GM19328 (cell line): ENCODE data around the gene CADM1.

Experiments
- ATAC-seq: cut with Tn5 transposase; IDR thresholded peaks from one replicate; pipeline ENCODE4 v1.9.1; 2021; ENCODE audit warnings: mild to moderate bottlenecking, moderate library complexity; ENCODE audit not compliant: unreplicated experiment

The CADM1 gene

GRCh38 chr11:115290893-115291292 is 213.3 kb downstream of the CADM1 start:
- no peak for ATAC-seq

DNA sequence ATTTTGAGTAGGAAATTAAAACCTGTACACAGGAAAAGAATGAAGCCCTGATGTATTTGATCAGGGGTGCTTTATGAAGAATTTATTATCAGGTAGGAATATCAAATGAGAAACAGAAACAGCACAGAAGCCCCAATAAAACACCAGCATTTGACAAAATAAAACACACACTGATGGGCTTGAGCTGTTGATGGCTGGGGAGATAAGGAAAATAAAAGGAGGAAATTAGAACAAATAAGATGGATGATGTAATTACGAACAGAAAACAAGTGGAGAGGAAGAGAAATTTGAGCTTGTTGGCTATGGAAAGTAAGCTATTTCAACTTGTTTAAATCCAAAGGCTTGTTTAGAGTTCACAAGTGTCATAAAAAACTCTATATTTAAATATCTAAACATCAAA is 213.7 kb downstream of the CADM1 start:
- ATAC-seq = no peak

- no peak for ATAC-seq
These were observed 216.9 kb downstream of the CADM1 start for GRCh38 chr11:115287266-115287665.

GRCh38 chr11:115286614-115287013 is 217.6 kb downstream of the CADM1 start:
- no peak for ATAC-seq

- no peak for ATAC-seq
These were observed 219.4 kb downstream of the CADM1 start for GRCh38 chr11:115284773-115285172.

DNA sequence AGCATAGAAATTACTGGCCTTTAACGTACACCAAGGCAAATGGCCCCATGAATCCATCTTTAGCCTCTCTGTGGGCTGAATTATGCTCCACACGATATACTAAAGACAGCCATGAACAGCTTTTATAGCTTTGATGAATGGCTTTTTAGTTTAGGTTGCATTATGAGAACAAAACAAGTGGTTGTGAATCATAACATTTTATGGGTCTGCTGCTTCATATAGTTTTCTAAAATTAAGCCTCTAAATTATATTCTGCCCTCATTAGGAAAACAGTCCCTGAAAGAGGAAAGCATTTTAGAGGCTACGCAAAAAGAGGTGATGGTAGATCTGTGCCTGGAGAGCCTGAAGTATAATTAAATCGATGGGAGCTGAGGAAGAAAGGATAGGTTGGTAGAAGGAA is 221.3 kb downstream of the CADM1 start:
- ATAC-seq = no peak

DNA sequence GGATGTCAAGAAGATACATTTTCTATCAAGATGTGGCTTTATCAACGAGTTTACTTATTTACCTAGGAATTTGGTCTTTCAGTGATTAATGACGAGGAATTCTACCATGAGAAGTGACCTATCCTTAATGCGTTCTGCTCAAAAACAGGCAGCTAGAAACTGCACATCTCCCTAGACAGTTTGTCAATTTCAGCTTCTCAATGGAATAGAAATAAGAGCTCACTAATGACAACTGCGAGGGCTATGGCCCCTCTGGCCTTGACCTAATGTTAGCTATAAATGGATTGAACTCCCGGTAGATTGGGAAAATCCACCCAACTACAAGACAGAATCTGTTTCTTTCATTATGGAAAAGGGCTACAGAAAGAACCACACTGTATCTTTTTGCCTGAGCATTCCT is 223.4 kb downstream of the CADM1 start:
- ATAC-seq = no peak

GRCh38 chr11:115279813-115280761 is 224.1 kb downstream of the CADM1 start:
- no peak for ATAC-seq

GRCh38 chr11:115276799-115277198 is 227.4 kb downstream of the CADM1 start:
- no peak for ATAC-seq

GRCh38 chr11:115276191-115276590 is 228.0 kb downstream of the CADM1 start:
- no peak for ATAC-seq

DNA sequence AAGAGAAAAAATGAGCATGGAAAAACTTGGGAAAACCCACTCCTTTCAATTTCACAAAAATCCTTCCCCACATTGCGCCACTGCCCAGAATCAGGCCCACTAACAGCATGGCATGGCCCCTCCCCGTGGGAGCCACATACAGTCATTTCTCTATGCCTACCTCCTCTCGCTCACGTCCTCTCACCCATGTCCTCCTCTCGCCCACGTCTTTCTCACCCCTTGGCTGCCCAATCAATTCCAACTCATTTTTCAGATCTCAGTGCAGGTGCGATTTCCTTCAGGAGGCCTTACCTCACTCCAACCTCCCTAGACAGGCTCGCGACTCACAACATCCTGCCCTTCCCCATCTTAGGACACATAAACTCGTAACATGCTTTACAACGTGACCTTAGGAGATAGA is 229.2 kb downstream of the CADM1 start:
- ATAC-seq = no peak

- no peak for ATAC-seq
These were observed 231.3 kb downstream of the CADM1 start for GRCh38 chr11:115272925-115273324.

- ATAC-seq = no peak
These were observed 232.6 kb downstream of the CADM1 start for GRCh38 chr11:115271643-115272042.

- no peak for ATAC-seq
These were observed 234.8 kb downstream of the CADM1 start for GRCh38 chr11:115269191-115269950.

DNA sequence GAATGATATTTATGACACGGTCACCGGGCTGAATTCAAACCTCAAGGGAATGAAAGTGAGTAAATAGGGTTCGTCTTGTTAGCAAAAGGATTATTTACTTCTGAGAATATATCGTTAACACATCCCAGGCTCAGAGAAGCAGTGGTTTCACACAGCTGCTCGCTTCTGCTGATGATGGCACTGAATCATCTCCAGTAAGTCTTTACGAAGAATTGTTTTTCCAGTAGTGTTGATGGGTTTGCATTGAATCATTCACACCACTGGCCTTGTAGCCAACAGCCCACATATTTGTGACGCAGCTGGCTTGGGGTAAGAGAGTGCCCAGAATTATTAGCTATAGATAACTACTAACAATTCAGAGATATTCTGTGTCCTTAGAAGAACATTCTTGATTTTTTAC is 236.3 kb downstream of the CADM1 start:
- no peak for ATAC-seq

DNA sequence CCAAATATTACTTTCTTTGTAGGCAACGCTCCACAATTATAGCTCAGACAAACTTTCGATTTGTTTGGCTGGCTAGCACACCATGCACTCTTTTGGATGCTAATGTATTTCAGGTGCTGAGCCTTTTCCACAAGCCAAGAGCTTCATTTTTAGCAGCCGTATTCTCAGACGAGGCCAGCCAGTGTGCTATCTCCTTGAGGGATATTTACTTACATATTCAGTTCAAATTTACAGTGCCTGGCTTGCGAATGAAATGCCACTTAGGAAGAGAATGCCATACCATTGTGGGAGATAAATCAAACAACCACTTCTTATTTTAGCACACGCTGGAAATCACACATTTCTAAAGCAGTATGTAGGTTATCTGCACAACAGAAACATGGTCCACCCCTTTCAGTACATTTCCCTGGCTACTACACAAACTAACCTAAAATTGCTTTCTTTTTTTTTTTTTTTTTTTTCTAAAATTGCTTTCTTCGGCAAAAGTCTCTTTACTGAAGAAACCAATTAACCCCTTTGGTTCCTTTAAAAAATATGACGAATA is 236.9 kb downstream of the CADM1 start:
- no peak for ATAC-seq

DNA sequence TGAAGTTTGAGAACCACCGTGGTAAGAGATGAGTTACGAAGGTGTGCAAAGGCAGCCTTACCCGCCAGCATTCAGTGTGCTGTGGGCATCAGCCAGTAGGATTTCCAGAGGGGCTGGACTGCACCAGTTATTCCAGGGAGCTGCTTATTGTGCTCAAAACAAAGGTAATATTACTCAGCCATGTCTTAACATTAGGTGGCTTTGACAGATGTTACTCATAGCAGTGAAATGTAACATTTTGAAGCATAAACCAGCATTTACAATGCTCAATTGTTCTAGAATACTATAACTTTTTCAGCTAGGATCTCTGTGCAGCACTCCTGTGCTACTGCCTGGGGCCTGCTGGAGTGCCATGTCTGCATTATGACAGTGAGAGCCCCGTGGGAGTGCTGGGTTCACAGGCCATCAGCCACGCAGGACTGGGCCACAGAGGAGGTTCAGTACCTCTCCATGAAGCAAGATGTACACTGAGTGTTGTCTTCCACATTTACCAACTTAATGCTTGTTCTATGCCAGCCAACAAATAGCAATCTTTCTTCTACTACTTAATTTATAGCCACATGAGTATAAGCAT is 238.1 kb downstream of the CADM1 start:
- ATAC-seq = no peak

DNA sequence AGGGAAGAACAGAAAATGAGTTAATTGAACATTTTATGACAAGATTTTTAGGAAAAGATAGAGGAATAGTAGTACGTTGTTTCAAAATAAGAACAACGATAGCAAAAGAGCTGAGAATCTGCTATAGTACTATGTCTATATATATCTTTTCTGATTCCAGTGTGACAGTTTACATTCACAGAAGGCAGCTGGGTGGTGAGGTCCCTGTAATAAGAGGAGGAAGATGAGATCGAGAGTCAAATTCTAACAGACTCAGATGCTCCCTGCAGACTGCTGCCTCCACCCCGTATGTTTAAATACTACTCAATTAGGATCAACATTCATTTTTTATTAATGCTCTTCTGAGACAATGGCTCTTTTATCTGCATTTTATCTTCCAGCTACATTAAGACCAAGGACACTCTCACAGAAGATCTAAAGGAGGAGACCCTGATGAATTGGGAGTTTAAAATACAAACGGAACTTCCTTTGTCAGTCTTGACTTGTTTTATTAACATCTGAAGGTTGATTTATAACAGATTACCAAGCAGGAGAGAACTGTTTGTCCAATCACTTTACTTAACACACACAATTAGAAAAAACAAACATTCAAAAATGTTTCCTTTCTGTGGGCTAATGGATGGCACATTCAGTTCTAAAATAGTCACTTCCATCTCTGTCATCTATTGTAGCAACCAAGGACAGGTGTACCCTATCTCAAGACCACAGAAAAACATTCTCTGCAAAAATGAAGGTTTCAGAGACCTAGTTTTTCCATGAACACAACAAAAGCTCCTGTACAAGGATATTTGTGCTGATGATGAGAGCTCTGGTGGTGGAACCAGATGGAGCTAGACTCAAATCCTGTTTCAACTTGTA is 240.2 kb downstream of the CADM1 start:
- ATAC-seq = no peak

DNA sequence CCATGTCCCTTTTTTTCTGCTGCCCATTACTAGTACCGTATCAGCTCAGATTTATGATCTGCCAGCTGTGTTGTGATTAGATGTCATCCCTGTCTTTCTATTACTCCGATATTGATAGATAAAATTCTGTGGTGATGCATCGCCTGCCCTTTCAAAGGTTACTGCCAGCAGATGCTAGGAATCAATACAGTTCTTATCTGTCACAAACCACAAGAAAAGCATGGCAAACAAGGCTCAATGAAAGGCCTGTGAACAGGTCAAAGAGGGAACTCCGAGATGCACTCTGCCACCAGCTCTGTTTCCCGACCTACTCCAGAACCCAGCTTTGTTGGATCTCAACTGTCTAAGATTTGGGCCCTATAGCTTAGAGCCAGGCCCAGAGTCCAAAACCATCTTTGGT is 246.0 kb downstream of the CADM1 start:
- ATAC-seq = no peak

DNA sequence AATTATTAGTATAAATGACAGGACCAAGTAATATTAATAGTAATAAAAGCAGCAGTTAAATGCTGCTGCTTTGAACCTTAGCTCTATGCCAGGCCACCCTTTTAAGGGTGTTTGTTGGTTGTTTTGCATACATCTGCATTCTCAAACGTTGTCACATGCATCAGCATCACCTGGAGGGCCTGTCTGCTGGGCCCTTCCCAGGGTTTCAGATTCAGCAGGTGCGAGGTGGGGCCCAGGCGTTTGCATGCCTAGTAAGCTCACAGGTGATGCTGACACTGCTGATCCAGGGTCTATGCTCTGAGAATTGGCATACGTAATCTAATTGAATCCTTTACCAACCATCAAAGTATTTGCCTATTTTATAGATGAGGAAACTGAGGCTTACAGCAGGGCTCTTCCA is 246.5 kb downstream of the CADM1 start:
- no peak for ATAC-seq
